Upper lobe of left lung (tissue), 6 donors: ENCODE results near the gene IFT27. TPM values are rescaled to one million over a fixed set of nuclear protein-coding genes. Genes with fewer than 3 reads are reported as not detected.

Experiments
- ATAC-seq, 2 donors: fragments of 200-7000 bp; cut with Tn5 transposase; one replicate each; pipeline ENCODE4 v1.9.1; 2022; ENCODE audit warnings: mild to moderate bottlenecking in 2 of 2, moderate library complexity in 2 of 2; ENCODE audit not compliant: low FRiP score in 2 of 2
- DNase-seq, 2 donors: peaks; one replicate each; pipeline ENCODE4 v3.0.0-alpha.2; 2019 to 2020
- H3K27ac ChIP-seq, 4 donors: fragments of 200-600 bp; sonication (generic); one replicate each; pipeline ENCODE4 v1.5.1; 2016 to 2019
- H3K27me3 ChIP-seq, 4 donors: fragments of 200-600 bp; sonication (generic); one replicate each; pipeline ENCODE4 v1.5.1; 2017 to 2019
- H3K36me3 ChIP-seq, 4 donors: fragments of 200-600 bp; sonication (generic); one replicate each; pipeline ENCODE4 v1.5.1; 2016 to 2019
- H3K4me1 ChIP-seq, 4 donors: fragments of 200-600 bp; sonication (generic); one replicate each; pipeline ENCODE4 v1.5.1; 2018 to 2019
- H3K4me3 ChIP-seq, 4 donors: fragments of 200-600 bp; sonication (generic); one replicate each; pipeline ENCODE4 v1.5.1; 2017 to 2019; ENCODE audit warnings: mild to moderate bottlenecking in 2 of 4, moderate library complexity in 1 of 4
- H3K9me3 ChIP-seq, 4 donors: fragments of 200-600 bp; sonication (generic); one replicate each; pipeline ENCODE4 v1.5.1; 2018 to 2019
- EP300 ChIP-seq, 4 donors: sonication (generic); formaldehyde crosslinking; IDR thresholded peaks; one replicate each; pipeline ENCODE4 v1.5.1; 2017; ENCODE audit warnings: antibody characterized with exemption in 4 of 4, control low read depth in 2 of 4
- POLR2A ChIP-seq, 4 donors: fragments of 450-650 bp; IDR thresholded peaks; one replicate each; pipeline ENCODE4 v1.5.1; 2016 to 2017; ENCODE audit warnings: antibody characterized with exemption in 4 of 4, mild to moderate bottlenecking in 2 of 4
- POLR2AphosphoS5 ChIP-seq, 2 donors: sonication (generic); formaldehyde crosslinking; IDR thresholded peaks; one replicate each; pipeline ENCODE4 v1.5.1; 2017; ENCODE audit warnings: antibody characterized with exemption in 2 of 2
- WGBS, 2 donors: methylation state at CpG; one replicate each; pipeline ENCODE4 v1.1.5; 2017 to 2018; 5-methylcytosine and 5-hydroxymethylcytosine counted together
- total RNA-seq, 6 donors: library from RNA; depleted of rRNA in 4 of 6; stranded (reverse); fragments of >200 nt in 4 of 6; gene quantifications; one replicate each; pipeline versions ENCODE4 v1.1.0 to v1.2.1, GENCODE V29; 2016 to 2021
- TF ChIP-seq, protein P1 (sequence below), 6 experiments: fragments of 450-650 bp in 4 of 6; fragments of 200-600 bp in 2 of 6; sonication (generic) in 2 of 6; IDR thresholded peaks; one replicate each; pipeline ENCODE4 v1.5.1; 2016 to 2019; ENCODE audit warnings: antibody characterized with exemption in 6 of 6
- donor health status: DM: no; HTN: no; CAD: no; lungs with moderate emphysema.
- donor health status: DM: no; HTN: yes; CAD: no; lungs with severe emphysema.

The IFT27 gene
- total RNA-seq, 6 donors from 2014 or later, result 12.6 to 43.0 (median 27.4) TPM

DNA sequence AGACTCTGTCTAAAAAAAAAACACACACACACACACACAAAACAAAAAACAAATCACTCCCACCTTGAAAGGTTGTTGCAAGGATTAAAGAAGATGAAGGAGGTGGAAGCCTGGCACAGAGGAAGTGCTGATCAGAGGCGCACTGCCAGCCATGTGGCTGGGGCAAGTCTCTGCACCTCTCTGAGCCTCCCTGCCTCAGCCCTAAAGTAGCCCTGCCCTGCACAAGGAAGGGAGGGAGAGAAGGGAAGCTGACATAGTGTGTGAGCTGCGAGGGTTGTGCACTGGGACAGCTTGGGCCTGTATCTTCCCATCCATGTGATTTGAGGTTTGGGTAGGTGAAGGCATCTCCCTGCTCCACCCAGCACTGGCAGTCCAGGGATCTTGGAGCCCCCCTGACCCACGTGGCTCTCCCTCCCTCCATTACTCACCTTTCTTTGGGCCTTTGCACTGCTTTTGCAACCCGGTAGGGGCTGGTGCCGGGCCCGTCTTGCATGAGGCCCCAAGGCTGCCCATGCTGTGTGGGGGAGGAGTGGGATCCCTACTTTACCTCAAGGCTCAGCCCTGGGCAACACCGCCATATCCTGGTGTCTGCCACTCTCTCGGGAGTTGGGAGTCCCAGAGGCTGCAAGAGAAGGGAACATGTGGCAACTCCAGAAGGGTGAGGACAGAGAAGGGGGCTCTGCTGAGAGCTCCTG is 30.5 kb downstream of the IFT27 start:
- 64 to 71% methylated on average over 8 of the region's 8 CpGs for WGBS, 2 donors
- no peaks in the 10 kb centered on the region for H3K36me3 ChIP-seq
- no peaks in the 10 kb centered on the region for H3K4me1 ChIP-seq
- peak in 1 of 2 donors; percentile 15 for DNase-seq
- no peak for ATAC-seq
- H3K27me3 ChIP-seq, result no peaks in the 10 kb centered on the region
- no peak overlapping the region for H3K27ac ChIP-seq
- no peaks in the 10 kb centered on the region for H3K9me3 ChIP-seq
- H3K4me3 ChIP-seq, result no peak overlapping the region
- no peak for TF ChIP-seq POLR2AphosphoS5 (IDR thresholded peaks at IDR 0.05)
- TF ChIP-seq EP300 (IDR thresholded peaks at IDR 0.05), result no peak
- TF ChIP-seq, protein P1, sequence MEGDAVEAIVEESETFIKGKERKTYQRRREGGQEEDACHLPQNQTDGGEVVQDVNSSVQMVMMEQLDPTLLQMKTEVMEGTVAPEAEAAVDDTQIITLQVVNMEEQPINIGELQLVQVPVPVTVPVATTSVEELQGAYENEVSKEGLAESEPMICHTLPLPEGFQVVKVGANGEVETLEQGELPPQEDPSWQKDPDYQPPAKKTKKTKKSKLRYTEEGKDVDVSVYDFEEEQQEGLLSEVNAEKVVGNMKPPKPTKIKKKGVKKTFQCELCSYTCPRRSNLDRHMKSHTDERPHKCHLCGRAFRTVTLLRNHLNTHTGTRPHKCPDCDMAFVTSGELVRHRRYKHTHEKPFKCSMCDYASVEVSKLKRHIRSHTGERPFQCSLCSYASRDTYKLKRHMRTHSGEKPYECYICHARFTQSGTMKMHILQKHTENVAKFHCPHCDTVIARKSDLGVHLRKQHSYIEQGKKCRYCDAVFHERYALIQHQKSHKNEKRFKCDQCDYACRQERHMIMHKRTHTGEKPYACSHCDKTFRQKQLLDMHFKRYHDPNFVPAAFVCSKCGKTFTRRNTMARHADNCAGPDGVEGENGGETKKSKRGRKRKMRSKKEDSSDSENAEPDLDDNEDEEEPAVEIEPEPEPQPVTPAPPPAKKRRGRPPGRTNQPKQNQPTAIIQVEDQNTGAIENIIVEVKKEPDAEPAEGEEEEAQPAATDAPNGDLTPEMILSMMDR (IDR thresholded peaks at IDR 0.05), result no peak
- no peak for TF ChIP-seq POLR2A (IDR thresholded peaks at IDR 0.05)

- Histone ChIP-seq H3K4me3 (no peak overlapping the region), H3K27me3 (no peaks in the 10 kb centered on the region), H3K9me3 (no peaks in the 10 kb centered on the region), H3K4me1 (no peaks in the 10 kb centered on the region), H3K27ac (no peak overlapping the region), H3K36me3 (no peaks in the 10 kb centered on the region)
- 90 to 91% methylated on average over 13 of the region's 13 CpGs for WGBS, 2 donors
- ATAC-seq, result no peak
- peak in 1 of 2 donors; percentile 6 for DNase-seq
- TF ChIP-seq POLR2A (IDR thresholded peaks at IDR 0.05) (no peak), EP300 (IDR thresholded peaks at IDR 0.05) (no peak), POLR2AphosphoS5 (IDR thresholded peaks at IDR 0.05) (no peak)
- TF ChIP-seq, protein P1 (IDR thresholded peaks at IDR 0.05), result no peak
Measured at GRCh38 chr22:36744791-36745190, 31.1 kb downstream of the IFT27 start.

DNA sequence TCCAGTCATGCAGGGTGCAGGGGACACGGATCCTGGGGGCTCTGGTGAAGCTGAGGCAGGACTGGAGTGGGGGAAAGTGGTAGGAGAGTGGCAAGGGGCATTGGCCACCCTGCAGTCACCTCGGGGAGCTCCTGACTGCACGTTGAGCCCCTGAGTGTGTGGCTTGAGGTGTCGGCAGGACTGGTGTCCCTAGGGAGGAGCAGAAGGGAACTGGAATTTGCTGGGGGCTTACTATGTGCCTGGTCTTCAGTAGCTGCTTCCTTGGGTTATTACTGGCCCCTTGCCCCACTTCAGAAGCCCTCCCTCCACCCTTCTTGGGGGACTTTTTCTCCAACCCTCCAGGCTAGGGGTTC is 31.5 kb downstream of the IFT27 start:
- peak in 1 of 2 donors; percentile 11 for DNase-seq
- H3K27me3 ChIP-seq, result no peaks in the 10 kb centered on the region
- TF ChIP-seq, protein P1 (IDR thresholded peaks at IDR 0.05), result no peak
- no peak for TF ChIP-seq POLR2AphosphoS5 (IDR thresholded peaks at IDR 0.05)
- TF ChIP-seq POLR2A (IDR thresholded peaks at IDR 0.05), result no peak
- no peak for TF ChIP-seq EP300 (IDR thresholded peaks at IDR 0.05)
- WGBS, 2 donors, result 39 to 67% methylated on average over 3 to 4 of the region's 4 CpGs
- H3K4me3 ChIP-seq, result no peak overlapping the region
- H3K4me1 ChIP-seq, result no peaks in the 10 kb centered on the region
- ATAC-seq, result no peak
- H3K9me3 ChIP-seq, result no peaks in the 10 kb centered on the region
- no peaks in the 10 kb centered on the region for H3K36me3 ChIP-seq
- no peak overlapping the region for H3K27ac ChIP-seq

GRCh38 chr22:36743591-36744412 is 32.1 kb downstream of the IFT27 start:
- TF ChIP-seq, protein P1 (IDR thresholded peaks at IDR 0.05), result no peak
- TF ChIP-seq POLR2AphosphoS5 (IDR thresholded peaks at IDR 0.05), result no peak
- WGBS, 2 donors, result 69 to 85% methylated on average over 10 to 21 of the region's 21 CpGs
- DNase-seq (peak; percentile 16 to 72), ATAC-seq (peak in 1 of 2 donors; percentile 60)
- no peaks in the 10 kb centered on the region for H3K4me1 ChIP-seq
- H3K27ac ChIP-seq, result no peak overlapping the region
- H3K9me3 ChIP-seq, result peaks cover 0 to 4% (median 0%) of the 10 kb centered on the region in 4 donors
- no peaks in the 10 kb centered on the region for H3K36me3 ChIP-seq
- H3K4me3 ChIP-seq, result no peak overlapping the region
- no peaks in the 10 kb centered on the region for H3K27me3 ChIP-seq
